Measurements from ENCODE around the gene ZNF212.

Gene ZNF212

DNA sequence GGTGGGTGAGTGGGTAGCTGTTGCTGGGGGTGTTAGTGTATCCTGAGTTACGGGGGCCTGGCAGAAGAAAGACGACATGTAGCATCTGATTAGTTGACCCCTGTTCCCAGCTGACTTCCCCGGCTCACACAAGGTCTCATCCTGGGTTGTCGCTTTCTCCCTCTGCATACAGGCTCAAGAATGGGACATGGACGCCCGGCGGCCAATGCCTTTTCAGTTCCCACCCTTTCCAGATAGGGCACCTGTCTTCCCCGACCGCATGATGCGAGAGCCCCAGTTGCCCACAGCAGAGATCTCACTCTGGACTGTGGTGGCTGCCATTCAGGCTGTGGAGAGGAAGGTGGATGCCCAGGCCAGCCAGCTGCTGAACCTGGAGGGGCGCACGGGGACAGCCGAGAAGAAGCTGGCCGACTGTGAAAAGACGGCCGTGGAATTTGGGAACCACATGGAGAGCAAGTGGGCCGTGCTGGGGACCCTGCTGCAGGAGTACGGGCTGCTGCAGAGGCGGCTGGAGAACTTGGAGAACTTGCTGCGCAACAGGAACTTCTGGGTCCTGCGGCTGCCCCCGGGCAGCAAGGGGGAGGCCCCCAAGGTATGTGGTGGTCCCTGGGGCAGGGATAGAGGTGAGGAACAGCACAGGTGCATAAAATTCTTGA lies 41.2 kb upstream of the ZNF212 start:
- TF ChIP-seq, protein P1, sequence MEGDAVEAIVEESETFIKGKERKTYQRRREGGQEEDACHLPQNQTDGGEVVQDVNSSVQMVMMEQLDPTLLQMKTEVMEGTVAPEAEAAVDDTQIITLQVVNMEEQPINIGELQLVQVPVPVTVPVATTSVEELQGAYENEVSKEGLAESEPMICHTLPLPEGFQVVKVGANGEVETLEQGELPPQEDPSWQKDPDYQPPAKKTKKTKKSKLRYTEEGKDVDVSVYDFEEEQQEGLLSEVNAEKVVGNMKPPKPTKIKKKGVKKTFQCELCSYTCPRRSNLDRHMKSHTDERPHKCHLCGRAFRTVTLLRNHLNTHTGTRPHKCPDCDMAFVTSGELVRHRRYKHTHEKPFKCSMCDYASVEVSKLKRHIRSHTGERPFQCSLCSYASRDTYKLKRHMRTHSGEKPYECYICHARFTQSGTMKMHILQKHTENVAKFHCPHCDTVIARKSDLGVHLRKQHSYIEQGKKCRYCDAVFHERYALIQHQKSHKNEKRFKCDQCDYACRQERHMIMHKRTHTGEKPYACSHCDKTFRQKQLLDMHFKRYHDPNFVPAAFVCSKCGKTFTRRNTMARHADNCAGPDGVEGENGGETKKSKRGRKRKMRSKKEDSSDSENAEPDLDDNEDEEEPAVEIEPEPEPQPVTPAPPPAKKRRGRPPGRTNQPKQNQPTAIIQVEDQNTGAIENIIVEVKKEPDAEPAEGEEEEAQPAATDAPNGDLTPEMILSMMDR (IDR thresholded peaks at IDR 0.05): no peak

DNA sequence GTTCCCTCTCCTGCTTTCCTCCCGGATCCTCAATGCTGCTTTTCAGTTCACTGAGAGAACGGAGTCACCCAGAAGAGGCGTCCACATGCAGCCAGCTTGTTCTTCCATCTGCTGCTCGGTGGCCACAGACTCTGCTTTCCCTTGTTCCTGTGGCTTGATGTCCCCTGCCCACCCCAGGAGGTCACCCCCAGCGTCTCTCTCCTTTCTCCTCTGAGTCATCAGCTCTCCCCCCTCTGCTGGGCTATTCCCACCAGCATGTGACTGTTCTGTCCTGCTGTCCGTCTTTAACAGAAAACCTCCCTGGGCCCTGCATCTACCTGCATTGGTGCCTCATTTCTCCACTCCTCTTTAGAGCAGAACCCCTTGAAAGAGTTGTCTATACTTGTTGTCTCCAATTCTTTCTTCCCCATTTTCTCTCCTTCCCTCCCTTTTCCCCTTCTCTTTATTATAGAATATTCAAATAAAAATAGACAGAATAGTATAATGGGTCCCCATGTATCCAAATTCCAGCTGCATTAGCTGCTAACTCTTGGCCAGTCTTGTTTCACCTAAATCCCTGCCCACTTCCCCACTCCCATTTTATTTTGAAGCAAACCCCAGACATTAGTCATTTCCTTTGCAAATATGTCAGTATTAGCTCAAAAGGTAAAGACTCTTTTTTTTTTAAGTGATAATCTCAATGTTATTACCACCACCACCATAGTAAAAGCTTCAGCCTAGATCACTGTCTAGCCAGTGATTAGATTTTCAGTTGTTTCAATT lies 40.0 kb upstream of the ZNF212 start:
- TF ChIP-seq, protein P1 (IDR thresholded peaks at IDR 0.05): no peak

DNA sequence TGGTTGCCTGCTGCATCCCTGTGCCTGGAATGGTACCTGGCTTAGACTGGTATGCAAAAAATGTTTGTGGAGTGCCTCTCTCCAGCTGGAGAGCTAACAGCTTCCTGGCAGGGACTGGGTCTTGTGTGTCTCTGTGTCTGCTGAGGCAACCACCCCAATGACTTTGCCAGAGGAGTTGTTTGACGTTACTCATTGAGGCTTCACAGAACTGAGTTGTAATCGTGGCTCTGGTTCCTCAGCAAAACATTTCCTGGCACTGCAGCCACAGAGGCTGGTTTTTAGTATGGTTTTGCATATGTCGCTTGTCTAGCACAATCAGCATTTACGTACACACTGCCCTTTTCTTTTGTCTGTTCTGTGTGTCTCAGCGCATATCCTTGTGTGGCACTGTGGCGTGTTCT lies 36.6 kb upstream of the ZNF212 start:
- TF ChIP-seq, protein P1 (IDR thresholded peaks at IDR 0.05): no peak

- TF ChIP-seq, protein P1 (IDR thresholded peaks at IDR 0.05): no peak
Measured at GRCh38 chr7:149205690-149206381, 33.6 kb upstream of the ZNF212 start.

GRCh38 chr7:149207324-149208035 lies 32.0 kb upstream of the ZNF212 start:
- TF ChIP-seq, protein P1 (IDR thresholded peaks at IDR 0.05): no peak

DNA sequence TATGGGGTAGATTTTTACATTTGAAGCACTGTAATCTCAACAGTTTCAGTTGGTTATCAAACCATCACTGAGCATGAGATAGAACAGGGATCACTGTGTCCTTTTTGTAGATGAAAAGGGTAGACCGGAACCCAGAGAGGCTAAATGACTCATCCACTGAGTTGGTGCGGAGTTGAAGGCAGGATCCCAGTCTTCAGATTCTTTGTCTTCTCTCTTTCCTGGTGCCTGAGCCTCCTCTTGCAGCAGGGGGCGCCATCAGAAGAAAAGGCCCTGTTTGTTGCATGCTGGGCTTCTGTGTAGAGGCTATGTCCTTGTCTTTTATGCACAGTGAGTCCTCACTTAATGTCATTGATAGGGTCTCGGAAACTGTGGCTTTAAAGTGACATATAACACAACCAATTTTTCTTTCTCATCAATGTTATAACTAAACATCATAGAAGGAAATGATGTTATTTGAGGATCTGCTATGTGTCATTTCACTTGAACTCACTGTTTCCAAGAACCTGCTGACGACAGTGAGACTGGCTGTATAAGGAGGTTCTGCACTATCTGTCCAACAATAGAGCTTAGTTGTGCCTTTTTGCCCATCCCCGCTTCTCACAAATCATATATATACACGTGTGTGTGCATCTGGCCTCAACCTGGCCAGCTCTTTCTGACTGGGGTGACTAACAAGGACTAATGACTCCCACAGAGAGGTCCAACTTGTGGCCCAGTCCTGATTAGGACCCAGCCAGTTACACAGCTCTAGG lies 29.8 kb upstream of the ZNF212 start:
- TF ChIP-seq, protein P1 (IDR thresholded peaks at IDR 0.05): peak; percentile 59

DNA sequence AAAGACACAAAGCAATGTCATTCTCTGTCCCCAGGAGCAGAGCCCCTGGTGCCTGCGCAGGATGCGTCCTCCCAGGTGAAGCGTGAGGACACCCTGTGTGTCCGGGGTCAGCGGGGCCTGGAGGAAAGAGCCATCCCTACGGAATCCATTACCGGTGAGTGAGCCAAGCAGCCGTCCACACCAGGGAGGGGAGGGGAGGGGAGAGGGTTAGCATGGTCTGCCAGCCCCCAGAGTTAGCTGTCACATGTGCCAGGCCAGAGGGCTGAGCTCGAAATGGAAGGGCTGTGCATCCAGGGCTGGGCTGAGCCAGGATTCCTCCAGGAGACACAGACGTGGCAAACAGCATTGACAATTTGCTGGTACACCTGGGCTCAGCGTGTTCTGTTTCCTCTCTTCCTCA lies 28.9 kb upstream of the ZNF212 start:
- TF ChIP-seq, protein P1 (IDR thresholded peaks at IDR 0.05): no peak

All from LNCAP (cell line).